Cardiac fibroblast (primary cell): ENCODE measurements around the gene SLC37A1.

ENCODE experiments used
- DNase-seq, 2 donors: peaks; one replicate each; pipeline versions ENCODE4 v3.0.0 to v3.0.0-alpha.2; 2010; ENCODE audit warnings: low read depth in 2 of 2
- H3K4me3 ChIP-seq, 2 donors: replicated peaks in 1 of 2; 1 replicate in 1 of 2; 2 replicates in 1 of 2; pipeline ENCODE4 v1.5.1; 2011; ENCODE audit warnings: low read depth in 2 of 2, low read length in 2 of 2, mild to moderate bottlenecking in 2 of 2, moderate library complexity in 1 of 2
- TF ChIP-seq, protein P1 (sequence below): IDR thresholded peaks from one replicate; pipeline ENCODE4 v1.5.1; 2011; ENCODE audit warnings: low read depth, mild to moderate bottlenecking, low read length, inconsistent platforms

SLC37A1 gene

DNA sequence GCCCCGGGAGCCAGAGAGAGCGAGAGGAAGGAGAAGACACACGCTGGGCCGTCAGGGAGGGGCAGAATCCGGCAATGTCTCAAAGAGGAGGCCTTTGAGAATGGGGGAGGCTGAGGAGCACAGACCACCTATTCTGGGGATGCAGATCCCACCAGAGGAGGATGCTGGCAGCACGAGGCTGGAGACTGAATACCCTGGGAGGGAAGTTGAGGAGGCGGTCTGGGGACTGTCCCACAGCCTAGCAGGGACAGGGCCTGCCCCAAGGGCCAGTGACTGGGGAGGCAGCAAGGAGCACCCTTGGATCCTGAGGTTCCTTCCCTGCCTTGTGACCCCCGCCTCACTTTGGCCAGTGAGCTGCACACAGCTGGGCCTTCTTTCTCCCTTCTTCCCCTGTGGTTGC lies 49.2 kb downstream of the SLC37A1 start:
- TF ChIP-seq, protein P1, sequence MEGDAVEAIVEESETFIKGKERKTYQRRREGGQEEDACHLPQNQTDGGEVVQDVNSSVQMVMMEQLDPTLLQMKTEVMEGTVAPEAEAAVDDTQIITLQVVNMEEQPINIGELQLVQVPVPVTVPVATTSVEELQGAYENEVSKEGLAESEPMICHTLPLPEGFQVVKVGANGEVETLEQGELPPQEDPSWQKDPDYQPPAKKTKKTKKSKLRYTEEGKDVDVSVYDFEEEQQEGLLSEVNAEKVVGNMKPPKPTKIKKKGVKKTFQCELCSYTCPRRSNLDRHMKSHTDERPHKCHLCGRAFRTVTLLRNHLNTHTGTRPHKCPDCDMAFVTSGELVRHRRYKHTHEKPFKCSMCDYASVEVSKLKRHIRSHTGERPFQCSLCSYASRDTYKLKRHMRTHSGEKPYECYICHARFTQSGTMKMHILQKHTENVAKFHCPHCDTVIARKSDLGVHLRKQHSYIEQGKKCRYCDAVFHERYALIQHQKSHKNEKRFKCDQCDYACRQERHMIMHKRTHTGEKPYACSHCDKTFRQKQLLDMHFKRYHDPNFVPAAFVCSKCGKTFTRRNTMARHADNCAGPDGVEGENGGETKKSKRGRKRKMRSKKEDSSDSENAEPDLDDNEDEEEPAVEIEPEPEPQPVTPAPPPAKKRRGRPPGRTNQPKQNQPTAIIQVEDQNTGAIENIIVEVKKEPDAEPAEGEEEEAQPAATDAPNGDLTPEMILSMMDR = no peak
- no peak overlapping the region for H3K4me3 ChIP-seq
- DNase-seq = no peak

DNA sequence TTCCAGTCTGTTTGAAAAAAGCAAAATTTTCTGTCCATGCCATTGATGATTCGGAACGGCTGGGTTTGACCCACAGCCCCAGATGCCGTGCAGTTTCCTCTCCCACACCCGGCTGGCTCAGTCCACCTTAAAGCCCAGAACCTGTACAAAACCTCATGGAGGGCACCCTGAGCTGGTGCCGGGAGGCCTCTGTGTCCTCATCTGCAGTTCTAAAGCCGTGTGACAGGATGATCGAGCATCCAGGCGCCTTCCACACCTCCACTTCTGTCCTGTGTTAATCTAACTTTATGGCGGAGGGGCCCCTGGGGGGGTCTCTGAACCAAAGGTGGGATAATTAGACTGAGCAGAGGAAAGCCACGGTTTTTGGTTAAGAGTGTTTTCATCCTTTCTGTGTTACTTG lies 49.6 kb downstream of the SLC37A1 start:
- no peak overlapping the region for H3K4me3 ChIP-seq
- TF ChIP-seq, protein P1 = no peak
- no peak for DNase-seq

DNA sequence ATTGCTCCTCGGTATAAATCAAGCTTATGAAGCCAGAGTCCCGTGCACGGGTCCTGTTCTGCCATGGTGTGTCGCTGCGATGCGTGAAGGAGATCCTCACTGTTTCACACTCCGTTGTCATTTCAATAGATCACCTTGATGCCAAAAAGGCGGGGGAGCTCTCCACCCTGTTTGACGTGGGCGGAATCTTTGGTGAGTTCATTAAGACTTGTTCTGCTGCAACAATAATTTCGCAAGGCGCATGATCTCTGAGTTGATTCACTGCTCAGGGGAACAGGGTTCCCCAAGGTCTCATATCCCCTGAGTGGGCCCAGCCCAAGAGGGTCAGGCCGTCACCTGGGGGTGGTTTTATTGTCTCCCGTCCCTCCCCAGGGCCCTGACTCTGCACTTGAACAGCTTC lies 50.0 kb downstream of the SLC37A1 start:
- H3K4me3 ChIP-seq = no peak overlapping the region
- no peak for DNase-seq
- TF ChIP-seq, protein P1 = no peak

DNA sequence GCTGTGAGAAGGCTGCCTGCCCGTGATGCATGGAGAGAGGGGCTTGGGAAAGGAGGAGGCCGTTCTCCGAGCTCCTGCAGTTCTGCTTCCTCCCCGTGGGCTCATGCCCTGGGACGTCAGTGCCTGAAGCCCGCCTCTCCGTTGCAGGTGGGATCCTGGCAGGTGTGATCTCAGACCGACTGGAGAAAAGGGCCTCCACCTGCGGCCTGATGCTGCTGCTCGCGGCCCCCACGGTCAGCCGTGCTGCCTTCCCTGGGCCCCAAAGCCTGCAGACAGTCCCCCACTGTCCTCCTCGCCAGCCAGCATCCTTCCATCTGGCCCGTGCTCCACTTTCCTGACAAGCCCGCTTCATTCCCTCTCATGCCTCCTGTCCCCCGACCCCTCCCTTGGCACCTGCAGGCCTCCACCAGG lies 50.9 kb downstream of the SLC37A1 start:
- TF ChIP-seq, protein P1 = no peak
- DNase-seq = no peak
- H3K4me3 ChIP-seq = no peak overlapping the region

DNA sequence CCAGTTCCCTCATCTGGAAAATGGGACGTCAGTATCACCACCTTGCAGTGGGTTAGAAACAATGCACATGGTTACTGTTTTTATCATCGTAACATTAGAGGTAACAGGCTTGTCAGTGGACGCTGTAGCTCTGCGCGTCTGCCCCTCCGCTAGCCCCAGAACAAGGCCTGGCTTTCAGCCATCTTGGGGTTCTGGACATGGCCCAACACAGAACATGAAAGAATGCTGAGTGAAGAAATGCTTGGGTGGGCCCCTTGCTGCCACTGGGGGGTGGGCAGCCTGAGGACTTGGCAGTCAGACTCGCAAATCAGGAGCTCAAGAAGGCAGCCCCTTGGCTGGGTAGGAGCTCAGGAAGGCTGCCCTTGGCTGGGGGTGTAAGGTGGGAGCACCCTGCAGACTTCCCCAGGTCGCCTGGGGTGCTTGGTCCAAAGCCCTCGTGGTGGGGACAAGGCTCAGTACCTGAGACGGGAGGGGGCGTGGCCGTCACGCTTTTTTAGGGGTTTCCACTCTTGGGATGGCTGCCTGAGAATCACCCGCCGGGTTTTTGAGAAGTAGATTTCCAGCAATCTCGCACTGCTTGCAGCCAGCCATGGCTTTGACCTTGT lies 51.7 kb downstream of the SLC37A1 start:
- TF ChIP-seq, protein P1 = no peak
- no peak overlapping the region for H3K4me3 ChIP-seq
- DNase-seq = no peak

DNA sequence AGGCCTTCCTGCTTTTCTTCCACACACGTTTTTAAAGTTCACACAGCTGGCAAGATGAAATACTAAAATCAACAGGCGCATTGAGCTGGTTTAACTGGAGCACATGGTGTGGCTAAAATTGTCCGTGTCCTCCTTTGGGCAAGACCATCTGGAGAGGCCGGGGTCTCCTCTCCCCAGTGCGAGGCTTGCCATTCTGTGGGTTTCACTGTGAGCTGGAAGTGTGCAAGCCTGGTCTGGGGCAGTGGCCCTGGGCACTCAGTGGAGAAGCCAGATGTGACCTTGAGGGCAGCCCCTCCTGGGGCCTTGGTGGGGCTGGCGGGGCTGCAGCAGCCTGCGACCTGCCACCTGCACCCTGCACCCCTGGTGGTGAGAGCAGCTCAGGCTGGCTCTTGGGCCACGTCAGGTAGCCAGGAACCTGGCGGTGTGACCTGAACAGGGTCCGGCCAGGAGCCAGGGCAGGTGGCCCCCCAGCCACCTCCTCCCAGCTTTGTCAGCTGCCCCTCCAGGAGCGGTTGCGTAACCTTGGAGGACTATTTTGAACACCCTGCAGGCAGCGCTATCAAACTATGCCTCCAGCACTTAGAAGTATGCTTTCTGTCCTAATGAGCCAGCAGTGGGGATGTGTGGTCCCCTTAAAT lies 52.4 kb downstream of the SLC37A1 start:
- TF ChIP-seq, protein P1 = no peak
- DNase-seq = no peak
- no peak overlapping the region for H3K4me3 ChIP-seq
